Neural progenitor cell (in vitro differentiated cells): ENCODE measurements around the gene ZCWPW2.

ENCODE experiments used
- EZH2 ChIP-seq: fragments of 200-600 bp; sonication (generic); IDR thresholded peaks from 2 replicates; pipeline ENCODE4 v1.6.1; 2017; ENCODE audit warnings: antibody characterized with exemption, mild to moderate bottlenecking, moderate library complexity
- EZH2phosphoT487 ChIP-seq: fragments of 200-600 bp; sonication (generic); IDR thresholded peaks from 2 replicates; pipeline ENCODE4 v1.6.1; 2017; ENCODE audit warnings: antibody characterized with exemption
- TF ChIP-seq, protein P1 (sequence below): fragments of 200-600 bp; sonication (generic); IDR thresholded peaks from 2 replicates; pipeline ENCODE4 v1.5.1; 2017; ENCODE audit warnings: antibody characterized with exemption, mild to moderate bottlenecking

DNA sequence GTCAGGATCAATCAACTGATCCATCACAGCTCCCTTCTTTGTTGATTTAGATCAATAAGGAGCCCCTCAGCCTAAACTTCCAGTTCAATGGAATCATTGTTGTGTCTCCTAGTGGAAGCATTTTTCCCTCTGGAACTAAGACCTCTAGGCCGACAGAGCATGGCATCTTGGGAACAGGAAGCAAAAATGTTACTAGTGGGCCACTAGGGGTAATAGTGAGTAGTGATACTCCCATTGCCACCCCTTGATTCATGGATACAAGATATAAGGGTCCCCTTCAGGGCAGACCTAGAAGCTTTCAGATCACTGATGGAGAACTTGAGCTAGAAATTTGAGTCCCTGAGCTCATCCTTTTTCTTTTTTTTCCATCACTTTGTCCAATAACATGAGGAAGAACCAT, 40.5 kb downstream of the ZCWPW2 start:
- TF ChIP-seq, protein P1, sequence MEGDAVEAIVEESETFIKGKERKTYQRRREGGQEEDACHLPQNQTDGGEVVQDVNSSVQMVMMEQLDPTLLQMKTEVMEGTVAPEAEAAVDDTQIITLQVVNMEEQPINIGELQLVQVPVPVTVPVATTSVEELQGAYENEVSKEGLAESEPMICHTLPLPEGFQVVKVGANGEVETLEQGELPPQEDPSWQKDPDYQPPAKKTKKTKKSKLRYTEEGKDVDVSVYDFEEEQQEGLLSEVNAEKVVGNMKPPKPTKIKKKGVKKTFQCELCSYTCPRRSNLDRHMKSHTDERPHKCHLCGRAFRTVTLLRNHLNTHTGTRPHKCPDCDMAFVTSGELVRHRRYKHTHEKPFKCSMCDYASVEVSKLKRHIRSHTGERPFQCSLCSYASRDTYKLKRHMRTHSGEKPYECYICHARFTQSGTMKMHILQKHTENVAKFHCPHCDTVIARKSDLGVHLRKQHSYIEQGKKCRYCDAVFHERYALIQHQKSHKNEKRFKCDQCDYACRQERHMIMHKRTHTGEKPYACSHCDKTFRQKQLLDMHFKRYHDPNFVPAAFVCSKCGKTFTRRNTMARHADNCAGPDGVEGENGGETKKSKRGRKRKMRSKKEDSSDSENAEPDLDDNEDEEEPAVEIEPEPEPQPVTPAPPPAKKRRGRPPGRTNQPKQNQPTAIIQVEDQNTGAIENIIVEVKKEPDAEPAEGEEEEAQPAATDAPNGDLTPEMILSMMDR, result no peak
- TF ChIP-seq EZH2phosphoT487 (no peak), EZH2 (no peak)
